Measurements from ENCODE around the gene ADO. TPM values are rescaled to one million over a fixed set of nuclear protein-coding genes. Genes with fewer than 3 reads are reported as not detected.

Gene ADO
- total and polyA plus RNA-seq, 9 of the 15 experiments (the other 6 are each of a cell fraction or from before 2014, with no cell fraction given), result 3.0 to 20.0 (median 16.1) TPM

DNA sequence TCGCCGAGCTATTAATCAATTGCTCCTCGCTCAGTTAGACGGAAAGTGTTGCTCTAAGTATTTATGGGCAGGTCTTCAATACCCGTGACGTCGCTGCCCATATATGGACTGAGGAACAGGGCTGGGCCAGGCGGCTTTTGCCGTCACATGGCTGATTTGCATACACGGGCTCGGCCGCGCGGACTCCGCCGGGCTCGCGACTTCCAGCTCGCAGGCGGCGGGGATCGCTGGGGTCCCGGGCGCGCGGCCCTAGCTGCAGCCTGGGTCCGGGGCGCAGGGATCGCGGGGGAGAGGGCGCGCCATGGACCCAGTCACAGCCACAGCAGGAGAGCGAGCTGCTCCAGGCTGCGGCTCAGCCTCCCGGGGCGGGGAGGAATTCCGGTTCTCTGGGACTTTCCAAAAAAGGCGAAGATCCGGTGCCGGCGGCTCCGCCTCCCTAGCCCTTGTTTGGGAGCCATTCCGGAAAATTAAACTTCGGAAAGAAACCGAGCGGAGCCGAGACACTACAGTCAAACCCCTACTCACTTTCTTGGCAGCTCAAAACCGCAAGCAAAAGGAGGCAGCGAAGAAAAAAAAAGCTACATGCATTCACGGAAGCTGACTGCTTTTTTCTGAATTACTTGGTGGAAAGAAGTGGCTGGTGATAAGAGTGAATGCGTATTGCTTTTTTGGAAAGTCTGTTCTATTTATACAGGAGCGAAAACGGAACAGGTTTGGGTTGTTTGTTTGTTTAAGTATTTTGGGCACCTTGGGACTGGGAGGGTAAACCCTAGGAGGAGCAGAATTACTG lies 12.0 kb downstream of the ADO start, which contains the start of gene EGR2 (continued):
- TF ChIP-seq, protein P1, sequence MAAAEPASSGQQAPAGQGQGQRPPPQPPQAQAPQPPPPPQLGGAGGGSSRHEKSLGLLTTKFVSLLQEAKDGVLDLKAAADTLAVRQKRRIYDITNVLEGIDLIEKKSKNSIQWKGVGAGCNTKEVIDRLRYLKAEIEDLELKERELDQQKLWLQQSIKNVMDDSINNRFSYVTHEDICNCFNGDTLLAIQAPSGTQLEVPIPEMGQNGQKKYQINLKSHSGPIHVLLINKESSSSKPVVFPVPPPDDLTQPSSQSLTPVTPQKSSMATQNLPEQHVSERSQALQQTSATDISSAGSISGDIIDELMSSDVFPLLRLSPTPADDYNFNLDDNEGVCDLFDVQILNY (CRISPR knock-in tag; IDR thresholded peaks at IDR 0.05), result no peak
- TF ChIP-seq MTF1 (CRISPR knock-in tag; IDR thresholded peaks at IDR 0.05; ENCODE audit: borderline replicate concordance), result no peak
- no peak for TF ChIP-seq ZNF551 (CRISPR knock-in tag; IDR thresholded peaks at IDR 0.05)
- TF ChIP-seq SLC30A9 (CRISPR knock-in tag; IDR thresholded peaks at IDR 0.05), result no peak
- TF ChIP-seq, protein P2, sequence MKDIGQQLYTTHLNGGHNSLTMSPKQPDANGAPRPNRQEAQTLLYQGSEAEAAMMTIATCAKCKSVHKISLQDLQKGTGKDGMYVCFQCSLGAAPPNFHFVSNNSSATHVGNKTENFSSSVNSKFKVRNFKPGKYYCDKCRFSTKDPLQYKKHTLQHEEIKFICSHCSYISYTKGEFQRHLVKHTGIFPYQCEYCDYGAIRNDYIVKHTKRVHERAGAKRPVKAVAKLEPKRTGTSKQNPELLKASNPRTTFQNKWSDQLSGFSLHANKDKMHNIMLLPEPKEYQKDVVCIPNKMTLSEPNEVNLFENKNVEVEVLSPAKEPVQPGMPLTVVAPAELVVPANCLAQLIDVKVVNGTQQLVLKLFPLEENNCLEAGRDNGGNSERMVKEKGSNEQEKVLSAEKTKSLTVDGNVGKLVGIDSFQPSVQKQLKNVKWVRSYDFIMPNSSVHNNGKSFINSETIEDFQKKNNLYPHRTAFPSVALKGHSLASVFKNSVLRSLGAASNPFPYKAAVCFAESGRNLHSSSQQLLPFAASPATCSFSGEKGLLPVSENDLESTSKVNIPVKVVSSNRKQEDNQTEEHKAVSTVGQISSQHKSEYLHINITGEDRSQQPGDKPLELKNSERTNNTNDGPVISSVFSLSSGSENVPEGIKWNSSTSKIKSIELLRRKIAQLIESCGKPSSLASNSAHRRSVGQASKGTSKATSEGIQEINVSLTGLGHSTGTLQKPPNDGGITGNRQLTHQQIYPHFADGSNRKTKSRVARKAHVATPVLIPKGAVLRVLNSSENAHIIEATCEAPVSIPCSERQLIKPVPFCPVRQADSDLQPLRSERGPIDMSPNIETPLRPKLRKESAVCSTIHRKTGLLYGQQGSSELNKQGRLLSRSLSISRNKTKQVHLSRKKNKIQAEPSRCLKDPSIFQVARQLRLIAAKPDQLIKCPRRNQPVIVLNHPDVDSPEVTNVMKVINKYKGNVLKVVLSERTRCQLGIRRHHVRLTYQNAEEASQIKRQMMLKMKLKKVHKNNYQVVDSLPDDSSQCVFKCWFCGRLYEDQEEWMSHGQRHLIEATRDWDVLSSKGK (CRISPR knock-in tag; IDR thresholded peaks at IDR 0.05), result no peak
- no peak for TF ChIP-seq ZNF121 (CRISPR knock-in tag; conservative IDR thresholded peaks at IDR 0.05)
- no peak for TF ChIP-seq ZNF707 (CRISPR knock-in tag; conservative IDR thresholded peaks at IDR 0.05)
- TF ChIP-seq ELF2 (CRISPR knock-in tag; IDR thresholded peaks at IDR 0.05), result no peak
- no peak for TF ChIP-seq ZNF668 (CRISPR knock-in tag; IDR thresholded peaks at IDR 0.05)
- TF ChIP-seq, protein P3, sequence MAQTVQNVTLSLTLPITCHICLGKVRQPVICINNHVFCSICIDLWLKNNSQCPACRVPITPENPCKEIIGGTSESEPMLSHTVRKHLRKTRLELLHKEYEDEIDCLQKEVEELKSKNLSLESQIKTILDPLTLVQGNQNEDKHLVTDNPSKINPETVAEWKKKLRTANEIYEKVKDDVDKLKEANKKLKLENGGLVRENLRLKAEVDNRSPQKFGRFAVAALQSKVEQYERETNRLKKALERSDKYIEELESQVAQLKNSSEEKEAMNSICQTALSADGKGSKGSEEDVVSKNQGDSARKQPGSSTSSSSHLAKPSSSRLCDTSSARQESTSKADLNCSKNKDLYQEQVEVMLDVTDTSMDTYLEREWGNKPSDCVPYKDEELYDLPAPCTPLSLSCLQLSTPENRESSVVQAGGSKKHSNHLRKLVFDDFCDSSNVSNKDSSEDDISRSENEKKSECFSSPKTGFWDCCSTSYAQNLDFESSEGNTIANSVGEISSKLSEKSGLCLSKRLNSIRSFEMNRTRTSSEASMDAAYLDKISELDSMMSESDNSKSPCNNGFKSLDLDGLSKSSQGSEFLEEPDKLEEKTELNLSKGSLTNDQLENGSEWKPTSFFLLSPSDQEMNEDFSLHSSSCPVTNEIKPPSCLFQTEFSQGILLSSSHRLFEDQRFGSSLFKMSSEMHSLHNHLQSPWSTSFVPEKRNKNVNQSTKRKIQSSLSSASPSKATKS (CRISPR knock-in tag; IDR thresholded peaks at IDR 0.05), result no peak
- TF ChIP-seq KHSRP (IDR thresholded peaks at IDR 0.05), result no peak
- no peak for TF ChIP-seq RHOXF2B (CRISPR knock-in tag; conservative IDR thresholded peaks at IDR 0.05)
- TF ChIP-seq, protein P4, sequence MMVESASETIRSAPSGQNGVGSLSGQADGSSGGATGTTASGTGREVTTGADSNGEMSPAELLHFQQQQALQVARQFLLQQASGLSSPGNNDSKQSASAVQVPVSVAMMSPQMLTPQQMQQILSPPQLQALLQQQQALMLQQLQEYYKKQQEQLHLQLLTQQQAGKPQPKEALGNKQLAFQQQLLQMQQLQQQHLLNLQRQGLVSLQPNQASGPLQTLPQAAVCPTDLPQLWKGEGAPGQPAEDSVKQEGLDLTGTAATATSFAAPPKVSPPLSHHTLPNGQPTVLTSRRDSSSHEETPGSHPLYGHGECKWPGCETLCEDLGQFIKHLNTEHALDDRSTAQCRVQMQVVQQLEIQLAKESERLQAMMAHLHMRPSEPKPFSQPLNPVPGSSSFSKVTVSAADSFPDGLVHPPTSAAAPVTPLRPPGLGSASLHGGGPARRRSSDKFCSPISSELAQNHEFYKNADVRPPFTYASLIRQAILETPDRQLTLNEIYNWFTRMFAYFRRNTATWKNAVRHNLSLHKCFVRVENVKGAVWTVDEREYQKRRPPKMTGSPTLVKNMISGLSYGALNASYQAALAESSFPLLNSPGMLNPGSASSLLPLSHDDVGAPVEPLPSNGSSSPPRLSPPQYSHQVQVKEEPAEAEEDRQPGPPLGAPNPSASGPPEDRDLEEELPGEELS (CRISPR knock-in tag; IDR thresholded peaks at IDR 0.05; ENCODE audit: borderline replicate concordance), result no peak
- TF ChIP-seq SUPT5H (IDR thresholded peaks at IDR 0.05), result no peak
- no peak for TF ChIP-seq ZNF561 (CRISPR knock-in tag; conservative IDR thresholded peaks at IDR 0.05)
- TF ChIP-seq EWSR1 (IDR thresholded peaks at IDR 0.05; ENCODE audit: borderline replicate concordance, low read depth, partially characterized antibody), result no peak
- no peak for TF ChIP-seq HOXB6 (CRISPR knock-in tag; IDR thresholded peaks at IDR 0.05; ENCODE audit: borderline replicate concordance)
- no peak for TF ChIP-seq ZC3H4 (CRISPR knock-in tag; IDR thresholded peaks at IDR 0.05; ENCODE audit: borderline replicate concordance)
- TF ChIP-seq HLTF (IDR thresholded peaks at IDR 0.05), result no peak
- TF ChIP-seq SIRT6 (IDR thresholded peaks at IDR 0.05; ENCODE audit: low read depth, low read length), result no peak
- TF ChIP-seq GTF2A2 (tag; IDR thresholded peaks at IDR 0.05), result no peak

Measured in K562 (cell line).